Measurements from ENCODE around the gene NADSYN1.

NADSYN1 gene

DNA sequence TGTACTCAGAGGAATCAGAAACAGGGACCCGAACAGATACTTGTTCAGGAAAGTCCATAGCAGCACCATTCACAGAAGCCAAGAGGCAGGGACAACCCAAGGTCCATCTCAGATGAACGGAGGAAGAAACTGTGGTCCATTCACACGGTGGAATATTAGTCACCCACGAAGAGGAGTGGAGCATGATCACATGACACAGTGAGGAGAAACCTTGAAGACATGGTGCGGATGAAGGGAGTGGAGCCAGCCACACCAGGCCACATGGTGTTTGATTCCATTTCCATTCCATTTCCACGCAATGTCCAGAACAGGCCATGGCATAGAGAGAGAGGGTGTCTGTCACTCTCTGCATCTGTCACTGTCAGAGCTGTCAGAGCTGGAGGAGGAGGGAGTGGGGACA is 30.7 kb downstream of the NADSYN1 start:
- TF ChIP-seq, protein P1, sequence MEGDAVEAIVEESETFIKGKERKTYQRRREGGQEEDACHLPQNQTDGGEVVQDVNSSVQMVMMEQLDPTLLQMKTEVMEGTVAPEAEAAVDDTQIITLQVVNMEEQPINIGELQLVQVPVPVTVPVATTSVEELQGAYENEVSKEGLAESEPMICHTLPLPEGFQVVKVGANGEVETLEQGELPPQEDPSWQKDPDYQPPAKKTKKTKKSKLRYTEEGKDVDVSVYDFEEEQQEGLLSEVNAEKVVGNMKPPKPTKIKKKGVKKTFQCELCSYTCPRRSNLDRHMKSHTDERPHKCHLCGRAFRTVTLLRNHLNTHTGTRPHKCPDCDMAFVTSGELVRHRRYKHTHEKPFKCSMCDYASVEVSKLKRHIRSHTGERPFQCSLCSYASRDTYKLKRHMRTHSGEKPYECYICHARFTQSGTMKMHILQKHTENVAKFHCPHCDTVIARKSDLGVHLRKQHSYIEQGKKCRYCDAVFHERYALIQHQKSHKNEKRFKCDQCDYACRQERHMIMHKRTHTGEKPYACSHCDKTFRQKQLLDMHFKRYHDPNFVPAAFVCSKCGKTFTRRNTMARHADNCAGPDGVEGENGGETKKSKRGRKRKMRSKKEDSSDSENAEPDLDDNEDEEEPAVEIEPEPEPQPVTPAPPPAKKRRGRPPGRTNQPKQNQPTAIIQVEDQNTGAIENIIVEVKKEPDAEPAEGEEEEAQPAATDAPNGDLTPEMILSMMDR (IDR thresholded peaks at IDR 0.05; ENCODE audit: insufficient read depth, low read depth, low read length, missing control alignments): no peak
- H3K4me3 ChIP-seq (ENCODE audit: low read depth, low read length): no peak overlapping the region
- DNase-seq (ENCODE audit: low read depth): no peak

DNA sequence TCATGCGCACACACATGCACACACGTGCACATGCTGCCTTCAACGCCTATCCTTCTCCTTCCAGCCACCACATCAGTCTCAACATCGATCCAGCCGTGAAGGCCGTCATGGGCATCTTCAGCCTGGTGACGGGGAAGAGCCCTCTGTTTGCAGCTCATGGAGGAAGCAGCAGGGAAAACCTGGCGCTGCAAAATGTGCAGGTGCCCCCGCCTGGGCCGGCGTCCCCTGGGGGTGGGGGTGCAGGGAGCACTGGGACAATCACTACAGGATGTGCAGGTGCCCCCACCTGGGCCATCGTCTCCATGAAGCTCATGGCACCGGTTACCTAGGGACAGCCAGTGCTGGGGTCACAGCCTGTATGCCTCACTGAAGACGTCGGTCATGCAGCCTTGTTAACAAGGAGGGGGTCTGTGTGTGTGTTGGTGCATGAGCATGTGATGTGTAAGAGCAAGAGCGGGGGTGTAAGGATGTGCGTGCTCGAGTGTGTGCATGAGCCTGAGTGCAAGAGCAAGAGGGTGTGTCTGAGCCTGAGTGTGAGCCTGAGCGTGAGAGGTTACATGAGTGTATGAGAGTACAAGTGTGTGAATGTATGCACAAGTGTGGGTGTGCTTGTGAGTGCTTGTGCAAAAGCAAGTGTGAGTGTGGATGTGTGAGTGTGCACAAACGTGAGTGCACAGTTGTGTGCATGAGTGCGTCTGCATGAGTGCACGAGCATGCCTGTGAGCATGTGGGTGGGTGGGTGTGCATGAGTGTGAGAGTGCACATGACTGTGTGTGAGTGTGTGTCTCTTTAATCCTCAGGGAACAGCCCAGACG is 31.5 kb downstream of the NADSYN1 start:
- H3K4me3 ChIP-seq (ENCODE audit: low read depth, low read length): no peak overlapping the region
- TF ChIP-seq, protein P1 (IDR thresholded peaks at IDR 0.05; ENCODE audit: insufficient read depth, low read depth, low read length, missing control alignments): no peak
- DNase-seq (ENCODE audit: low read depth): no peak

DNA sequence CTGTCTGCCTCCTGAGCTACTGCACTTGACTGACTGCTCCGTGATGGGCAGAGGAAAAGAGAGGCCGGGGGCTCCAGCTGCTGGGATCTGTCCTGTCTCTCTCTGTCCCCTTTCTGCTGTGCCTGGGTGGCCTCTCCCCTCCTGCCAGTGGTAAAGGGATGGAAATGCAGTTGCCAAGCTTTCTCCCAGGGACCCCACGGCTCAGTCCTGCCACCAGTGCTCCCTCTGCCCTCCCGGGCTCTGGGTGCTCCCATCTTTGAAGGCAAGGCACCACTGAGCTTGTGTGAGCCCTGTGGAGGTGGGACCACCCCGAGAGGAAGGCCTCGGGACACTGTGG is 32.0 kb downstream of the NADSYN1 start:
- TF ChIP-seq, protein P1 (IDR thresholded peaks at IDR 0.05; ENCODE audit: insufficient read depth, low read depth, low read length, missing control alignments): no peak
- no peak overlapping the region for H3K4me3 ChIP-seq (ENCODE audit: low read depth, low read length)
- no peak for DNase-seq (ENCODE audit: low read depth)

DNA sequence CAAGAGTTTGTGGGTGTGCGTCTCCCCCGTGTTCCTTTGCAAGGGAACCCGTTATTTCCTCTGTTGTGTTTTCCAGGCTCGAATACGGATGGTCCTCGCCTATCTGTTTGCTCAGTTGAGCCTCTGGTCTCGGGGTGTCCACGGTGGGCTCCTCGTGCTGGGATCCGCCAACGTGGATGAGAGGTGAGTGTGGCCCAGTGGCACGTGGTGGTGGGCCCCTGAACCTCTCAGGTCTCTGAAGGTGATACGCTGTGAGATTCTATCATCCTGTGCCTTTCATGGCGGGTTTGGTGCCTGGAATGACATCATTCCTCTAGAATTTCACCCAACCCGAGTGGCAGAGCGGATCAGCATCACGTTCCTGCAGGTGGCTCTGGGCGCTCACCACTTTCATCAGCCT is 32.5 kb downstream of the NADSYN1 start:
- no peak overlapping the region for H3K4me3 ChIP-seq (ENCODE audit: low read depth, low read length)
- TF ChIP-seq, protein P1 (IDR thresholded peaks at IDR 0.05; ENCODE audit: insufficient read depth, low read depth, low read length, missing control alignments): no peak
- DNase-seq (ENCODE audit: low read depth): no peak

DNA sequence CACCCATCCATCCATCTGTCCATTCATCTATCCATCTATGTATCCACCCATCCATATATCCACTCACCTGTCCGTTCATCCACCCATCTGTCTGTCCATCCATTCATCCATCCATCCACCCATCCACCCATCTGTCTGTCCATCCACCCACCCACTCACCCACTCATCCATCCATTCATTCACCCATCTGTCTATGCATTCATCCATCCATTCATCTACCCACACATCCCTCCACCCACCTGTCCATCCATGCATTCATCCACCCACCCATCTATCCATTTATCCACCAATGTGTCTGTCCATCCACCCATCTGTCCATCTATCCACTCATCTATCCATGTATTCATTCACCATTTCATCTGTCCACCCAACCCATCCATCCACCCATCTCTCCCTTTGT is 33.3 kb downstream of the NADSYN1 start:
- DNase-seq (ENCODE audit: low read depth): no peak
- H3K4me3 ChIP-seq (ENCODE audit: low read depth, low read length): no peak overlapping the region
- TF ChIP-seq, protein P1 (IDR thresholded peaks at IDR 0.05; ENCODE audit: insufficient read depth, low read depth, low read length, missing control alignments): no peak

DNA sequence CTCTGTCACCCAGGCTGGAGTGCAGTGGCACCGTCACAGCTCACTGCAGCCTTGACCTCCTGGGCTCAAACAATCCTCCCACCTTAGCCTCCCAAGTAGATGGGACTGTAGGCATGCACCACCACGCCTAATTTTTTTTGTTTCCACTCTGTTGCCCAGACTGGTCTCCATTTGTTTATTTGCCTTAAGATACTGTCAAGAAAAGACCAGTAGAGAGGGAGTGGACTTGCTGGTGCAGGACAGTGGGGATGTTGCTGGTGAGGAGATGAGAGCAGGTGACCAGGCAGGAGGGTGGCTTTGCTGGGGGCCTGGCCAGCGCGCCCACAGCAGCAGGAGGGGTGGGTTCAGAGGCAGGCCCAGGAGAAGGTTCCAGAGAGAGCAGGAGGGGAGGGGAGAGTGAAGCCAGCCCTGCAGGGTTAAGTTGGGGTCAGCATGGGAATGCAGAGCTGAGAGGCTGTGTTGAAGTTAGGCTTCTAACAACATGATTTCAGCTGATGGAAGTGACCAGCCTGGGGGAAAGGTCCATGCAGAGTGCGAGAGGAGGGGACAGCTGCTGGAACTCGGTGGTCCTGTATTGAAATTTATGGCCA is 35.8 kb downstream of the NADSYN1 start:
- H3K4me3 ChIP-seq (ENCODE audit: low read depth, low read length): no peak overlapping the region
- DNase-seq (ENCODE audit: low read depth): no peak
- TF ChIP-seq, protein P1 (IDR thresholded peaks at IDR 0.05; ENCODE audit: insufficient read depth, low read depth, low read length, missing control alignments): no peak
